CD14-positive monocyte (primary cell): ENCODE data around the gene PTRHD1. TPM values are rescaled to one million over a fixed set of nuclear protein-coding genes. Genes with fewer than 3 reads are reported as not detected.

Source experiments
- DNase-seq, 3 donors: peaks; one replicate each; pipeline ENCODE4 v3.0.0-alpha.2; 2011 to 2022
- H2AFZ ChIP-seq: 2 replicates; pipeline ENCODE4 v1.6.0; 2012; ENCODE audit warnings: mild to moderate bottlenecking, low read depth, low read length, inconsistent platforms; ENCODE audit not compliant: insufficient read depth, poor library complexity, severe bottlenecking
- H3K27ac ChIP-seq, 2 donors: 1 replicate in 1 of 2; 2 replicates in 1 of 2; pipeline ENCODE4 v1.5.1; 2012 to 2013; ENCODE audit warnings: low read length in 2 of 2, control low read depth in 1 of 2, inconsistent platforms in 1 of 2, low read depth in 1 of 2, mild to moderate bottlenecking in 1 of 2
- H3K27me3 ChIP-seq, 2 donors: one replicate each; pipeline versions ENCODE4 v1.6.0 to v1.6.1; 2011 to 2013; ENCODE audit warnings: low read length in 2 of 2; ENCODE audit not compliant: control insufficient read depth in 2 of 2, insufficient read depth in 2 of 2
- H3K36me3 ChIP-seq, 2 donors: replicated peaks in 1 of 2; 1 replicate in 1 of 2; 2 replicates in 1 of 2; pipeline versions ENCODE4 v1.5.1 to v1.6.1; 2012 to 2013; ENCODE audit warnings: low read length in 2 of 2, control low read depth in 1 of 2, inconsistent platforms in 1 of 2, mild to moderate bottlenecking in 1 of 2; ENCODE audit not compliant: insufficient read depth in 2 of 2, control insufficient read depth in 1 of 2
- H3K4me1 ChIP-seq, 2 donors: 1 replicate in 1 of 2; 2 replicates in 1 of 2; pipeline versions ENCODE4 v1.5.1 to v1.6.1; 2012 to 2013; ENCODE audit warnings: low read length in 2 of 2, control low read depth in 1 of 2, inconsistent platforms in 1 of 2, mild to moderate bottlenecking in 1 of 2, moderate library complexity in 1 of 2; ENCODE audit not compliant: insufficient read depth in 2 of 2, control insufficient read depth in 1 of 2
- H3K4me2 ChIP-seq: replicated peaks from 2 replicates; pipeline ENCODE3; 2012; ENCODE audit warnings: low read length, moderate library complexity, mild to moderate bottlenecking; ENCODE audit not compliant: poor library complexity, severe bottlenecking; ENCODE audit errors: extremely low read depth
- H3K4me3 ChIP-seq, 3 experiments: fragments of 200-600 bp in 1 of 3; sonication (generic) in 1 of 3; replicated peaks in 1 of 3; 1 replicate in 2 of 3; 2 replicates in 1 of 3; pipeline ENCODE4 v1.5.1; 2011 to 2013; ENCODE audit warnings: low read length in 3 of 3, mild to moderate bottlenecking in 3 of 3, control low read depth in 2 of 3, low read depth in 2 of 3, inconsistent platforms in 1 of 3, moderate library complexity in 1 of 3
- H3K79me2 ChIP-seq: 2 replicates; pipeline ENCODE4 v1.6.0; 2012; ENCODE audit warnings: mild to moderate bottlenecking, control low read depth, inconsistent platforms, low read length, moderate library complexity; ENCODE audit not compliant: insufficient read depth
- H3K9ac ChIP-seq: 2 replicates; pipeline ENCODE4 v1.6.0; 2017; ENCODE audit warnings: low read length, mild to moderate bottlenecking; ENCODE audit not compliant: insufficient read depth, poor library complexity, severe bottlenecking
- H3K9me3 ChIP-seq, 2 donors: replicated peaks in 1 of 2; 1 replicate in 1 of 2; 2 replicates in 1 of 2; pipeline versions ENCODE4 v1.5.1 to v1.6.1; 2012 to 2013; ENCODE audit warnings: low read length in 2 of 2, control low read depth in 1 of 2; ENCODE audit not compliant: control insufficient read depth in 1 of 2, insufficient read depth in 1 of 2
- H4K20me1 ChIP-seq: 2 replicates; pipeline ENCODE4 v1.6.0; 2012; ENCODE audit warnings: mild to moderate bottlenecking, low read length, control low read depth, moderate library complexity; ENCODE audit not compliant: insufficient read depth
- H3K27ac Mint-ChIP-seq, 7 donors: one replicate each; pipeline ENCODE4 v1.8.0; 2020; ENCODE audit warnings: mild to moderate bottlenecking in 7 of 7, mixed read lengths in 7 of 7, moderate library complexity in 6 of 7, inconsistent platforms in 2 of 7
- H3K27me3 Mint-ChIP-seq, 3 donors: one replicate each; pipeline ENCODE4 v1.8.0; 2021 to 2022; ENCODE audit warnings: low read depth in 3 of 3, mild to moderate bottlenecking in 3 of 3, mixed read lengths in 3 of 3, moderate library complexity in 3 of 3, inconsistent platforms in 1 of 3
- H3K36me3 Mint-ChIP-seq, 2 donors: one replicate each; pipeline ENCODE4 v1.8.0; 2020; ENCODE audit warnings: mixed read lengths in 2 of 2, inconsistent platforms in 1 of 2, mild to moderate bottlenecking in 1 of 2
- H3K4me1 Mint-ChIP-seq: one replicate; pipeline ENCODE4 v1.8.0; 2020; ENCODE audit warnings: mild to moderate bottlenecking, mixed read lengths
- H3K4me3 Mint-ChIP-seq, 2 donors: one replicate each; pipeline ENCODE4 v1.8.0; 2020; ENCODE audit warnings: mild to moderate bottlenecking in 2 of 2, mixed read lengths in 2 of 2, moderate library complexity in 1 of 2
- H3K9me3 Mint-ChIP-seq, 7 donors: one replicate each; pipeline ENCODE4 v1.8.0; 2020 to 2022; ENCODE audit warnings: mixed read lengths in 7 of 7, mild to moderate bottlenecking in 6 of 7, moderate library complexity in 6 of 7, inconsistent platforms in 2 of 7
- CTCF ChIP-seq: fragments of 200-600 bp; IDR thresholded peaks from one replicate; pipeline ENCODE4 v1.8.0; 2022; ENCODE audit warnings: antibody characterized with exemption, mild to moderate bottlenecking
- WGBS: methylation state at CpG from one replicate; pipeline ENCODE4 v1.1.5; 2013; ENCODE audit warnings: missing lambda C conversion rate; ENCODE audit not compliant: insufficient coverage; 5-methylcytosine and 5-hydroxymethylcytosine counted together
- intact Hi-C, 2 donors: fragments of 100-400 bp; cut with micrococcal nuclease; formaldehyde crosslinking; loops; one replicate each; pipeline versions ENCODE4 v1.15.0 to v1.15.1; 2023
- polyA plus RNA-seq, 3 donors: library from polyadenylated mRNA; depleted of rRNA in 1 of 3; unstranded in 2 of 3; stranded (reverse) in 1 of 3; fragments of 300-500 nt in 2 of 3; fragments of >200 nt in 1 of 3; fragmentation: Illumina TruSeq in 2 of 3; gene quantifications; 1 replicate in 2 of 3; 2 replicates in 1 of 3; pipeline ENCODE4 v1.2.3, GENCODE V29; 2012 to 2021

Gene PTRHD1
- polyA plus RNA-seq, 3 donors: 20.3 to 86.2 (median 78.6) TPM

- H3K4me1 ChIP-seq: peaks cover 17 to 21% of the 10 kb centered on the region in 2 donors
- no peak for DNase-seq
- no peaks in the 10 kb centered on the region for H3K27me3 ChIP-seq
- H3K79me2 ChIP-seq: no peaks in the 10 kb centered on the region
- peaks cover 64 to 89% of the 10 kb centered on the region in 2 donors for H3K36me3 Mint-ChIP-seq
- intact Hi-C loops: no loop called here
- no peak for TF ChIP-seq CTCF
- no peaks in the 10 kb centered on the region for H3K27me3 Mint-ChIP-seq
- H3K4me3 Mint-ChIP-seq: no peak overlapping the region
- H3K27ac ChIP-seq: no peak overlapping the region
- peak overlapping the region in 2 of 7 donors; percentile 57 to 74 for H3K27ac Mint-ChIP-seq
- peaks cover 39 to 85% of the 10 kb centered on the region in 2 donors for H3K36me3 ChIP-seq
- H3K9ac ChIP-seq: no peak overlapping the region
- no peak overlapping the region for H2AFZ ChIP-seq
- H4K20me1 ChIP-seq: no peaks in the 10 kb centered on the region
- no peaks in the 10 kb centered on the region for H3K9me3 ChIP-seq
- peaks cover 23% of the 10 kb centered on the region for H3K4me1 Mint-ChIP-seq
- no peak overlapping the region for H3K4me3 ChIP-seq
- 94% methylated on average over 8 of the region's 21 CpGs for WGBS
- H3K4me2 ChIP-seq: no peak overlapping the region
- H3K9me3 Mint-ChIP-seq: no peaks in the 10 kb centered on the region
Observed at GRCh38 chr2:24819442-24820174, 26.4 kb upstream of the PTRHD1 start.

GRCh38 chr2:24818721-24819167, 25.6 kb upstream of the PTRHD1 start:
- Mint-ChIP-seq H3K27ac (peak overlapping the region in 6 of 7 donors; percentile 53 to 91 (median 73)), H3K4me1 (peaks cover 23% of the 10 kb centered on the region), H3K27me3 (no peaks in the 10 kb centered on the region), H3K9me3 (no peaks in the 10 kb centered on the region), H3K36me3 (peaks cover 65 to 90% of the 10 kb centered on the region in 2 donors), H3K4me3 (peak overlapping the region; percentile 9 to 40)
- Histone ChIP-seq H3K27me3 (no peaks in the 10 kb centered on the region), H3K9ac (peak overlapping the region; percentile 11), H3K4me1 (peaks cover 17 to 21% of the 10 kb centered on the region in 2 donors), H2AFZ (peak overlapping the region; percentile 46), H4K20me1 (no peaks in the 10 kb centered on the region), H3K27ac (peak overlapping the region; percentile 59 to 67), H3K9me3 (no peaks in the 10 kb centered on the region), H3K79me2 (peaks cover 4% of the 10 kb centered on the region), H3K4me2 (no peak overlapping the region), H3K4me3 (no peak overlapping the region), H3K36me3 (peaks cover 39 to 87% of the 10 kb centered on the region in 2 donors)
- intact Hi-C loops: no loop called here
- no peak for DNase-seq
- WGBS: 51% methylated on average over 7 of the region's 9 CpGs
- TF ChIP-seq CTCF: no peak
